ENCODE results near the gene ARL5A. TPM values are rescaled to one million over a fixed set of nuclear protein-coding genes. Genes with fewer than 3 reads are reported as not detected.

Gene ARL5A
- total RNA-seq, 6 experiments from 2014 or later: 32.0 to 46.6 (median 39.9) TPM

GRCh38 chr2:151844211-151844896 is 16.1 kb upstream of the ARL5A start:
- H3K4me1 Mint-ChIP-seq (ENCODE audit: low read depth): no peaks in the 10 kb centered on the region
- no peak overlapping the region for H3K27ac Mint-ChIP-seq
- no peaks in the 10 kb centered on the region for H3K9me3 Mint-ChIP-seq
- no peak for DNase-seq
- H3K27me3 Mint-ChIP-seq (ENCODE audit: insufficient read depth): peaks cover 10% of the 10 kb centered on the region
- H3K36me3 Mint-ChIP-seq (ENCODE audit: low read depth): no peaks in the 10 kb centered on the region
- TF ChIP-seq CTCF (IDR thresholded peaks at IDR 0.05): no peak
- H3K4me3 Mint-ChIP-seq: no peak overlapping the region

- DNase-seq: no peak
- Mint-ChIP-seq H3K27ac (no peak overlapping the region), H3K4me1 (ENCODE audit: low read depth) (no peaks in the 10 kb centered on the region), H3K36me3 (ENCODE audit: low read depth) (no peaks in the 10 kb centered on the region), H3K9me3 (no peaks in the 10 kb centered on the region), H3K4me3 (no peak overlapping the region), H3K27me3 (ENCODE audit: insufficient read depth) (peaks cover 10% of the 10 kb centered on the region)
- no peak for TF ChIP-seq CTCF (IDR thresholded peaks at IDR 0.05)
Observed at GRCh38 chr2:151843691-151844061, 15.5 kb upstream of the ARL5A start.

DNA sequence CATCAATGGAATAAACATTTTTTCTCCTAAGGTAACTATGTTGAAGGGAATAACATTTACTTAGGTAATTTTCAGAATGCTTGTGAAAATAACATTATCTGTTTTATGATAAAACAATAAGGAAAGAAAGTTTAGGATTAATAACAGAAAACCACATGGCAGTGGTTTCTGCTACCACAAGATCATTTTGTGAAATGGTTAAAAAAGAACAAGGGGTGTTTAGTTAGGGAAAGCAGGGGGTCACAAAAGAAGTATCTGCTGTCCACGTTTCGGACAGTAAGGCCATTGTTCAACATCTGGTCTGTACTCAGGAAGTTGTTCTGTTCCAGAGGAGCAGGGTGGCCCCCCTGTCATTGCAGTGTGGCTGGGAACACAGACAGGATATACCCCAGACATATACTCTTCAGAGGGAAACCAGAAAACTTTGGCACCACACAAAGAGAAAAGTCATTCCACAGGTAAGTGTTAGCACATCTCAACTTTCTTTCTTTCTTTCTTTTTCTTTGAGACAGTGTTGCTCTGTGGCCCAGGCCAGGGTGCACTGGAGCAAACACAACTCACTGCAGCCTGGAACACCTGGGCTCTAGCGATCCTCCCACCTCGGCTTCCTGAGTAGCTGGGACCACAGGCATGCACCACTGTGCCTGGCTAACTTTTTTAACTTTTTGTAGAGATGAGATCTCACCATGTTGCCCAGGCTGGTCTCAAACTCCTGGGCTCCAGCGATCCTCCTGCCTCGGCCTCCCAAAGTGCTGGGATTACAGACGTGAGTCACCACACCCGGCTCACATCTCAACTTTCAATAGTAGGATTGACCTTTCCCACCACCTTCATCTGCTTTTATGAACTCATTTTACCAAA is 14.8 kb upstream of the ARL5A start:
- peaks cover 10% of the 10 kb centered on the region for H3K27me3 Mint-ChIP-seq (ENCODE audit: insufficient read depth)

DNA sequence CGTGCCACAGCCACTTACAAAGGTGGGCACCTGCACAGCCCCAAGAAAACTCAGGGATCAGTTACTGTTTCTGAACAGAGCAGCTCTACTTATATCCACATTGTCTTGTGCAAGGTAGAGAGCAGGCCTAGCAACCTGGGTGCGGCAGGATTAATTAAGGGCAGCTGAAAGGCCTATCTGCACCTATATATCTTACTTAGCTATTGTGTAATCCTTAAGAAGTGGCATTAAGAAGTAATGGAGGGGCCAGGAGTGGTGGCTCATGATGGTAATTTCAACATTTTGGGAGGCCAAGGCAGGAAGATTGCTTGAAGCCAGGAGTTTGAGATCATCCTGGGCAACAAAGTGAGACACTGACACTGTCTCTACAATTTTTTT is 12.8 kb upstream of the ARL5A start:
- Mint-ChIP-seq H3K27me3 (ENCODE audit: insufficient read depth) (peaks cover 9% of the 10 kb centered on the region), H3K27ac (no peak overlapping the region), H3K9me3 (no peaks in the 10 kb centered on the region), H3K36me3 (ENCODE audit: low read depth) (no peaks in the 10 kb centered on the region), H3K4me1 (ENCODE audit: low read depth) (no peaks in the 10 kb centered on the region), H3K4me3 (no peak overlapping the region)
- DNase-seq: no peak
- TF ChIP-seq CTCF (IDR thresholded peaks at IDR 0.05): no peak

More for the DNA sequence above, 14.8 kb upstream of the ARL5A start:
- Mint-ChIP-seq H3K4me1 (ENCODE audit: low read depth) (no peaks in the 10 kb centered on the region), H3K36me3 (ENCODE audit: low read depth) (no peaks in the 10 kb centered on the region), H3K9me3 (no peaks in the 10 kb centered on the region), H3K27ac (no peak overlapping the region), H3K4me3 (no peak overlapping the region)
- no peak for TF ChIP-seq CTCF (IDR thresholded peaks at IDR 0.05)
- no peak for DNase-seq

DNA sequence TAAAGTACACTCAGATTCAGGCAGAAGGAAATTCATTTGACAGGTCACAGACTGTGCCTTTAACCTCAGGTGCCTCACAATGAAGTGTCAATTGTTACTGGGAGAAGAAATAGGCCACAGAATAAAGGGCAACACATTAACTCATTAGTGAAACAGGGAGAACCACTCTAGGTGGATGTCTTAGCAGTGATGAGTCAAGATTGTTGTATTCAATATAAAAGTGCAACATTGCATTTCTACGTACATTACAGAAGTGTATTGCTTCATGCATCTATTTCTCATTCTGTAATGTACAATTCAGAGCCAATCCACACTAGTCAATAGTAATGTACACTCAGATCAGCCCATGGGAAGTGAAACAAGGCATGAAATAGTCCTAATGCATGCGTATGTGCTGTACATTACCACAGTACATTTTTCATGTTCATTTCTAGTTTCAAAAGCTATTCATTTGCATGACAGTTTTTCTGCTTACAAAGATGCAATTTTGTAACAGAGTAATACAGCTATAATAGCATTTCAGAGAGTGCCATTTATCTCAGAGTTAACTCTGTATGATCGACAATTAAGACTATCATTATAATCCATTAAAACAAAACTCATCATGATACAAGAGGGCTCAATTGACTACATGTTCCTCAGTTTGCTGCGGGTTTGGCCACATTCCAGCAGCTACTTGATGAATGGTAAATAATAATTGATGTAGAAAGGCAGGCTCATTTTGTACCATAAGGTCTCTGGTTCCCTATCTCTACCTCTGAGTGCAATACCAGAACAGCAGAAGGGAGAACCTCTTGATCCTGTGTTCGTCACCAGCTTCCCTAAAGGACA is 12.2 kb upstream of the ARL5A start:
- no peaks in the 10 kb centered on the region for H3K4me1 Mint-ChIP-seq (ENCODE audit: low read depth)
- no peak for DNase-seq
- H3K27me3 Mint-ChIP-seq (ENCODE audit: insufficient read depth): peaks cover 9% of the 10 kb centered on the region
- no peaks in the 10 kb centered on the region for H3K36me3 Mint-ChIP-seq (ENCODE audit: low read depth)
- TF ChIP-seq CTCF (IDR thresholded peaks at IDR 0.05): no peak
- no peaks in the 10 kb centered on the region for H3K9me3 Mint-ChIP-seq
- H3K27ac Mint-ChIP-seq: no peak overlapping the region
- H3K4me3 Mint-ChIP-seq: no peak overlapping the region
